Measurements from ENCODE around the gene MAP3K10. TPM values are rescaled to one million over a fixed set of nuclear protein-coding genes. Genes with fewer than 3 reads are reported as not detected.

MAP3K10 gene
- total RNA-seq, 2 experiments from 2014 or later: 8.4 to 9.3 TPM

- H3K4me1 Mint-ChIP-seq (ENCODE audit: low read depth): peaks cover 19% of the 10 kb centered on the region
- peaks cover 72% of the 10 kb centered on the region for H3K27me3 Mint-ChIP-seq (ENCODE audit: low read depth)
- CTCF ChIA-PET: interaction anchor here (0.7 to 5.9 kb wide), 9 partner anchors 11 to 586 kb away, joined by 3 to 39 read pairs (median 3); no protein-coding TSS in a partner anchor
- H3K9me3 Mint-ChIP-seq: no peaks in the 10 kb centered on the region
- H3K27ac Mint-ChIP-seq: no peak overlapping the region
- no peak overlapping the region for H3K4me3 Mint-ChIP-seq
- intact Hi-C loops (cut with micrococcal nuclease): no loop called here
- no peak for DNase-seq
- H3K36me3 Mint-ChIP-seq (ENCODE audit: low read depth): no peaks in the 10 kb centered on the region
Measured at GRCh38 chr19:40220674-40221073, 29.4 kb downstream of the MAP3K10 start.

- peak; percentile 86 for DNase-seq
- H3K4me1 Mint-ChIP-seq (ENCODE audit: low read depth): peaks cover 22% of the 10 kb centered on the region
- H3K9me3 Mint-ChIP-seq: no peaks in the 10 kb centered on the region
- no peak overlapping the region for H3K4me3 Mint-ChIP-seq
- H3K36me3 Mint-ChIP-seq (ENCODE audit: low read depth): no peaks in the 10 kb centered on the region
- CTCF ChIA-PET: interaction anchor here (1.1 to 5.9 kb wide), 4 partner anchors 57 to 85 kb away, joined by 3 to 39 read pairs (median 6); no protein-coding TSS in a partner anchor
- H3K27ac Mint-ChIP-seq: no peak overlapping the region
- intact Hi-C loops (cut with micrococcal nuclease): loop anchor here (1.0 to 2.0 kb wide), 2 partner anchors 31 to 83 kb away; partner anchors contain the start of gene MAP3K10
- H3K27me3 Mint-ChIP-seq (ENCODE audit: low read depth): peaks cover 68% of the 10 kb centered on the region
Measured at GRCh38 chr19:40221858-40222619, 30.8 kb downstream of the MAP3K10 start.

- Mint-ChIP-seq H3K4me1 (ENCODE audit: low read depth) (peaks cover 23% of the 10 kb centered on the region), H3K9me3 (no peaks in the 10 kb centered on the region), H3K36me3 (ENCODE audit: low read depth) (no peaks in the 10 kb centered on the region), H3K27me3 (ENCODE audit: low read depth) (peaks cover 69% of the 10 kb centered on the region), H3K27ac (no peak overlapping the region), H3K4me3 (no peak overlapping the region)
- CTCF ChIA-PET: interaction anchor here (1.2 to 1.7 kb wide), 2 partner anchors 58 to 84 kb away, joined by 4 to 5 read pairs; no protein-coding TSS in a partner anchor
- DNase-seq: peak; percentile 40
- intact Hi-C loops (cut with micrococcal nuclease): loop anchor here (2.0 kb wide), 1 partner anchor 32 kb away; the partner anchor contains the start of gene MAP3K10
Measured at GRCh38 chr19:40223135-40223822, 32.1 kb downstream of the MAP3K10 start.

GRCh38 chr19:40224342-40225150 lies 33.3 kb downstream of the MAP3K10 start:
- H3K27ac Mint-ChIP-seq: no peak overlapping the region
- intact Hi-C loops (cut with micrococcal nuclease): loop anchor here (5.0 kb wide), 2 partner anchors 58 to 227 kb away; partner anchors contain the start of gene ZNF546
- CTCF ChIA-PET: interaction anchor here (1.0 kb wide), 1 partner anchor 83 kb away, joined by 3 read pairs; no protein-coding TSS in a partner anchor
- no peaks in the 10 kb centered on the region for H3K36me3 Mint-ChIP-seq (ENCODE audit: low read depth)
- peaks cover 58% of the 10 kb centered on the region for H3K27me3 Mint-ChIP-seq (ENCODE audit: low read depth)
- H3K9me3 Mint-ChIP-seq: no peaks in the 10 kb centered on the region
- DNase-seq: no peak
- H3K4me1 Mint-ChIP-seq (ENCODE audit: low read depth): peaks cover 30% of the 10 kb centered on the region
- H3K4me3 Mint-ChIP-seq: no peak overlapping the region

GRCh38 chr19:40225440-40226305 lies 34.4 kb downstream of the MAP3K10 start:
- intact Hi-C loops (cut with micrococcal nuclease): loop anchor here (5.0 kb wide), 2 partner anchors 57 to 228 kb away; partner anchors contain the start of gene ZNF546
- CTCF ChIA-PET: interaction anchor here (1.0 kb wide), 1 partner anchor 84 kb away, joined by 3 read pairs; no protein-coding TSS in a partner anchor
- DNase-seq: no peak
- H3K27me3 Mint-ChIP-seq (ENCODE audit: low read depth): peaks cover 49% of the 10 kb centered on the region
- peaks cover 36% of the 10 kb centered on the region for H3K4me1 Mint-ChIP-seq (ENCODE audit: low read depth)
- no peaks in the 10 kb centered on the region for H3K9me3 Mint-ChIP-seq
- peak overlapping the region; percentile 23 for H3K4me3 Mint-ChIP-seq
- H3K36me3 Mint-ChIP-seq (ENCODE audit: low read depth): no peaks in the 10 kb centered on the region
- H3K27ac Mint-ChIP-seq: no peak overlapping the region

- CTCF ChIA-PET: interaction anchor here (0.6 to 1.7 kb wide), 2 partner anchors 11 to 43 kb away, joined by 3 to 4 read pairs; no protein-coding TSS in a partner anchor
- DNase-seq: no peak
- H3K4me1 Mint-ChIP-seq (ENCODE audit: low read depth): peaks cover 32% of the 10 kb centered on the region
- H3K27me3 Mint-ChIP-seq (ENCODE audit: low read depth): peaks cover 41% of the 10 kb centered on the region
- intact Hi-C loops (cut with micrococcal nuclease): loop anchor here (2.0 to 5.0 kb wide), 3 partner anchors 54 to 231 kb away; partner anchors contain the start of genes C19orf47, PLD3 and ZNF546
- no peaks in the 10 kb centered on the region for H3K9me3 Mint-ChIP-seq
- no peak overlapping the region for H3K4me3 Mint-ChIP-seq
- H3K27ac Mint-ChIP-seq: no peak overlapping the region
- no peaks in the 10 kb centered on the region for H3K36me3 Mint-ChIP-seq (ENCODE audit: low read depth)
Measured at GRCh38 chr19:40228346-40228745, 37.1 kb downstream of the MAP3K10 start.

- H3K27ac Mint-ChIP-seq: no peak overlapping the region
- H3K27me3 Mint-ChIP-seq (ENCODE audit: low read depth): peaks cover 37% of the 10 kb centered on the region
- no peaks in the 10 kb centered on the region for H3K9me3 Mint-ChIP-seq
Measured at GRCh38 chr19:40228863-40229262, 37.6 kb downstream of the MAP3K10 start.

GRCh38 chr19:40229484-40229883 lies 38.3 kb downstream of the MAP3K10 start:
- intact Hi-C loops (cut with micrococcal nuclease): loop anchor here (2.0 to 5.0 kb wide), 3 partner anchors 53 to 232 kb away; partner anchors contain the start of genes C19orf47, PLD3 and ZNF546
- H3K9me3 Mint-ChIP-seq: no peaks in the 10 kb centered on the region
- peaks cover 31% of the 10 kb centered on the region for H3K27me3 Mint-ChIP-seq (ENCODE audit: low read depth)
- peaks cover 32% of the 10 kb centered on the region for H3K4me1 Mint-ChIP-seq (ENCODE audit: low read depth)
- no peaks in the 10 kb centered on the region for H3K36me3 Mint-ChIP-seq (ENCODE audit: low read depth)
- peak overlapping the region; percentile 67 for H3K27ac Mint-ChIP-seq
- no peak overlapping the region for H3K4me3 Mint-ChIP-seq
- CTCF ChIA-PET: no interaction called here
- DNase-seq: peak; percentile 61

More at GRCh38 chr19:40228863-40229262, 37.6 kb downstream of the MAP3K10 start:
- CTCF ChIA-PET: no interaction called here
- no peak for DNase-seq
- H3K4me1 Mint-ChIP-seq (ENCODE audit: low read depth): peaks cover 32% of the 10 kb centered on the region
- H3K4me3 Mint-ChIP-seq: no peak overlapping the region
- intact Hi-C loops (cut with micrococcal nuclease): loop anchor here (2.0 to 5.0 kb wide), 3 partner anchors 53 to 232 kb away; partner anchors contain the start of genes C19orf47, PLD3 and ZNF546
- H3K36me3 Mint-ChIP-seq (ENCODE audit: low read depth): no peaks in the 10 kb centered on the region

GRCh38 chr19:40229926-40230417 lies 38.7 kb downstream of the MAP3K10 start:
- H3K27ac Mint-ChIP-seq: no peak overlapping the region
- CTCF ChIA-PET: interaction anchor here (0.9 kb wide), 1 partner anchor 90 kb away, joined by 4 read pairs; no protein-coding TSS in a partner anchor
- no peak overlapping the region for H3K4me3 Mint-ChIP-seq
- intact Hi-C loops (cut with micrococcal nuclease): loop anchor here (2.0 to 5.0 kb wide), 3 partner anchors 52 to 233 kb away; partner anchors contain the start of genes C19orf47, PLD3 and ZNF546
- peaks cover 26% of the 10 kb centered on the region for H3K27me3 Mint-ChIP-seq (ENCODE audit: low read depth)
- H3K9me3 Mint-ChIP-seq: no peaks in the 10 kb centered on the region
- DNase-seq: no peak
- H3K36me3 Mint-ChIP-seq (ENCODE audit: low read depth): no peaks in the 10 kb centered on the region
- H3K4me1 Mint-ChIP-seq (ENCODE audit: low read depth): peaks cover 32% of the 10 kb centered on the region

GRCh38 chr19:40231057-40231456 lies 39.8 kb downstream of the MAP3K10 start:
- Mint-ChIP-seq H3K36me3 (ENCODE audit: low read depth) (no peaks in the 10 kb centered on the region), H3K4me3 (no peak overlapping the region), H3K27ac (no peak overlapping the region), H3K4me1 (ENCODE audit: low read depth) (peaks cover 24% of the 10 kb centered on the region), H3K27me3 (ENCODE audit: low read depth) (peaks cover 16% of the 10 kb centered on the region), H3K9me3 (no peaks in the 10 kb centered on the region)
- CTCF ChIA-PET: no interaction called here
- no peak for DNase-seq
- intact Hi-C loops (cut with micrococcal nuclease): no loop called here

Measured in activated naive CD4-positive, alpha-beta T cell treated with anti-CD3 and anti-CD28 coated beads for 36 hours (primary cell).